ENCODE data around the gene CCDC187. TPM values are rescaled to one million over a fixed set of nuclear protein-coding genes. Genes with fewer than 3 reads are reported as not detected.
"Not testable (repeated sequence)": the region's sequence is repeated elsewhere in the genome, so short reads cannot be mapped to it uniquely, and the experiment has no call there.

CCDC187 gene
- total RNA-seq: not detected
- polyA plus RNA-seq: not detected
- total RNA-seq: 0 to 0.34 (median 0.04) reads per million in 6 experiments

GRCh38 chr9:136303825-136304416 lies at the start of gene CCDC187:
Gene CCDC187, minus strand, starts transcription at chr9:136304094. Its CDS starts 264 bp downstream, at chr9:136303830.
- H3K9me3 Mint-ChIP-seq: no peaks in the 10 kb centered on the region
- peaks cover 0 to 7% (median 3%) of the 10 kb centered on the region in 4 donors for H3K4me1 Mint-ChIP-seq
- no peak within 1 kb of the TSS for H3K27ac Mint-ChIP-seq
- no peaks in the 10 kb centered on the region for H3K36me3 Mint-ChIP-seq
- H3K4me3 Mint-ChIP-seq: no peak within 1 kb of the TSS
- ATAC-seq (no peak), DNase-seq (no peak)
- H3K27me3 Mint-ChIP-seq: peaks cover 0 to 4% (median 0%) of the 10 kb centered on the region in 5 donors
- POLR2A ChIA-PET: no interaction called here

GRCh38 chr9:136353088-136353487 lies 49.2 kb upstream of the CCDC187 start:
- H3K4me3 Mint-ChIP-seq: no peak overlapping the region
- H3K4me1 Mint-ChIP-seq: no peaks in the 10 kb centered on the region
- DNase-seq (no peak), ATAC-seq (no peak)
- peak overlapping the region in 1 of 10 donors; percentile 31 for H3K27ac Mint-ChIP-seq
- no peaks in the 10 kb centered on the region for H3K36me3 Mint-ChIP-seq
- POLR2A ChIA-PET: no interaction called here
- no peaks in the 10 kb centered on the region for H3K27me3 Mint-ChIP-seq
- no peaks in the 10 kb centered on the region for H3K9me3 Mint-ChIP-seq

- Mint-ChIP-seq H3K9me3 (no peaks in the 10 kb centered on the region), H3K27me3 (no peaks in the 10 kb centered on the region), H3K36me3 (no peaks in the 10 kb centered on the region), H3K4me1 (no peaks in the 10 kb centered on the region), H3K4me3 (no peak overlapping the region), H3K27ac (peak overlapping the region in 1 of 10 donors; percentile 31)
- POLR2A ChIA-PET: no interaction called here
- DNase-seq (no peak), ATAC-seq (no peak)
These were observed 48.8 kb upstream of the CCDC187 start for GRCh38 chr9:136352682-136353081.

GRCh38 chr9:136351868-136352267 lies 48.0 kb upstream of the CCDC187 start:
- not testable (repeated sequence) for H3K4me3 Mint-ChIP-seq

GRCh38 chr9:136351252-136351800 lies 47.4 kb upstream of the CCDC187 start:
- POLR2A ChIA-PET: no interaction called here
- no peak for ATAC-seq
- no peaks in the 10 kb centered on the region for H3K9me3 Mint-ChIP-seq
- H3K4me3 Mint-ChIP-seq: no peak overlapping the region
- no peaks in the 10 kb centered on the region for H3K4me1 Mint-ChIP-seq
- no peaks in the 10 kb centered on the region for H3K36me3 Mint-ChIP-seq
- no peaks in the 10 kb centered on the region for H3K27me3 Mint-ChIP-seq
- DNase-seq: no peak
- no peak overlapping the region for H3K27ac Mint-ChIP-seq

More at GRCh38 chr9:136351868-136352267, 48.0 kb upstream of the CCDC187 start:
- H3K27me3 Mint-ChIP-seq, H3K36me3 Mint-ChIP-seq, H3K9me3 Mint-ChIP-seq, DNase-seq, H3K27ac Mint-ChIP-seq, POLR2A ChIA-PET, H3K4me1 Mint-ChIP-seq: not testable (repeated sequence)
- ATAC-seq: peak in 1 of 2 donors; percentile 28

- no peaks in the 10 kb centered on the region for H3K4me1 Mint-ChIP-seq
- no peak overlapping the region for H3K4me3 Mint-ChIP-seq
- no peaks in the 10 kb centered on the region for H3K36me3 Mint-ChIP-seq
- no peaks in the 10 kb centered on the region for H3K9me3 Mint-ChIP-seq
- H3K27me3 Mint-ChIP-seq: no peaks in the 10 kb centered on the region
- DNase-seq (no peak), ATAC-seq (no peak)
- POLR2A ChIA-PET: no interaction called here
- H3K27ac Mint-ChIP-seq: no peak overlapping the region
These were observed 45.7 kb upstream of the CCDC187 start for GRCh38 chr9:136349546-136349945.

GRCh38 chr9:136348691-136349090 lies 44.8 kb upstream of the CCDC187 start:
- Mint-ChIP-seq H3K27ac (no peak overlapping the region), H3K36me3 (no peaks in the 10 kb centered on the region), H3K4me3 (no peak overlapping the region), H3K27me3 (no peaks in the 10 kb centered on the region), H3K4me1 (no peaks in the 10 kb centered on the region), H3K9me3 (no peaks in the 10 kb centered on the region)
- DNase-seq (no peak), ATAC-seq (no peak)
- POLR2A ChIA-PET: no interaction called here

GRCh38 chr9:136347472-136348256 lies 43.8 kb upstream of the CCDC187 start:
- Mint-ChIP-seq H3K27me3 (no peaks in the 10 kb centered on the region), H3K9me3 (no peaks in the 10 kb centered on the region), H3K36me3 (no peaks in the 10 kb centered on the region), H3K4me1 (peaks cover 0 to 2% (median 0%) of the 10 kb centered on the region in 4 donors), H3K27ac (no peak overlapping the region), H3K4me3 (no peak overlapping the region)
- ATAC-seq (no peak), DNase-seq (no peak)
- POLR2A ChIA-PET: no interaction called here

- H3K4me3 Mint-ChIP-seq: no peak overlapping the region
- POLR2A ChIA-PET: no interaction called here
- ATAC-seq: no peak
These were observed 43.1 kb upstream of the CCDC187 start for GRCh38 chr9:136346927-136347465.

GRCh38 chr9:136346157-136346481 lies 42.2 kb upstream of the CCDC187 start:
- Mint-ChIP-seq H3K36me3 (no peaks in the 10 kb centered on the region), H3K4me3 (no peak overlapping the region), H3K9me3 (no peaks in the 10 kb centered on the region), H3K27me3 (no peaks in the 10 kb centered on the region), H3K27ac (no peak overlapping the region), H3K4me1 (peaks cover 0 to 3% (median 0%) of the 10 kb centered on the region in 4 donors)
- DNase-seq: no peak
- no peak for ATAC-seq
- POLR2A ChIA-PET: interaction anchor here (0.9 kb wide), 1 partner anchor 17 kb away, joined by 3 read pairs; no protein-coding TSS in a partner anchor

More at GRCh38 chr9:136346927-136347465, 43.1 kb upstream of the CCDC187 start:
- Mint-ChIP-seq H3K9me3 (no peaks in the 10 kb centered on the region), H3K27me3 (no peaks in the 10 kb centered on the region), H3K4me1 (peaks cover 0 to 3% (median 0%) of the 10 kb centered on the region in 4 donors), H3K36me3 (no peaks in the 10 kb centered on the region), H3K27ac (no peak overlapping the region)
- no peak for DNase-seq

- Mint-ChIP-seq H3K9me3 (no peaks in the 10 kb centered on the region), H3K36me3 (no peaks in the 10 kb centered on the region), H3K27ac (no peak overlapping the region), H3K27me3 (no peaks in the 10 kb centered on the region), H3K4me1 (peaks cover 0 to 3% (median 0%) of the 10 kb centered on the region in 4 donors), H3K4me3 (no peak overlapping the region)
- DNase-seq: no peak
- POLR2A ChIA-PET: interaction anchor here (0.5 to 0.9 kb wide), 2 partner anchors 15 to 17 kb away, joined by 3 read pairs; no protein-coding TSS in a partner anchor
- ATAC-seq: no peak
These were observed 41.6 kb upstream of the CCDC187 start for GRCh38 chr9:136345281-136346156.

- POLR2A ChIA-PET: interaction anchor here (0.5 kb wide), 1 partner anchor 14 kb away, joined by 3 read pairs; no protein-coding TSS in a partner anchor
These were observed 40.8 kb upstream of the CCDC187 start for GRCh38 chr9:136344544-136345280.

More at GRCh38 chr9:136344544-136345280, 40.8 kb upstream of the CCDC187 start:
- ATAC-seq: no peak
- Mint-ChIP-seq H3K4me1 (peaks cover 0 to 3% (median 0%) of the 10 kb centered on the region in 4 donors), H3K9me3 (no peaks in the 10 kb centered on the region), H3K4me3 (no peak overlapping the region), H3K36me3 (no peaks in the 10 kb centered on the region), H3K27me3 (no peaks in the 10 kb centered on the region), H3K27ac (no peak overlapping the region)
- DNase-seq: no peak

Measured in naive thymus-derived CD8-positive, alpha-beta T cell (primary cell).